ENCODE data around the gene PDGFA.
A peak's percentile ranks its signal among the peaks of the same experiment; 100 is the strongest.

Gene PDGFA

GRCh38 chr7:534075-534474 is 14.4 kb upstream of the PDGFA start:
- no peak for DNase-seq

- no peak for DNase-seq
Observed at GRCh38 chr7:533266-533665, 13.6 kb upstream of the PDGFA start.

- no peak for DNase-seq
Observed at GRCh38 chr7:532379-533143, 12.9 kb upstream of the PDGFA start.

GRCh38 chr7:531777-532176 is 12.1 kb upstream of the PDGFA start:
- no peak for DNase-seq

GRCh38 chr7:528451-528850 is 8.8 kb upstream of the PDGFA start:
- DNase-seq: no peak

GRCh38 chr7:527723-528122 is 8.1 kb upstream of the PDGFA start:
- no peak for DNase-seq

GRCh38 chr7:526460-527034 is 6.9 kb upstream of the PDGFA start:
- DNase-seq: no peak

GRCh38 chr7:525740-526139 is 6.1 kb upstream of the PDGFA start:
- DNase-seq: no peak

GRCh38 chr7:524800-525199 is 5.2 kb upstream of the PDGFA start:
- DNase-seq: no peak

- DNase-seq: no peak
Observed at GRCh38 chr7:523347-524336, 4.0 kb upstream of the PDGFA start.

- DNase-seq: no peak
Observed at GRCh38 chr7:522951-523314, 3.3 kb upstream of the PDGFA start.

- peak; percentile 21 for DNase-seq
Observed at GRCh38 chr7:522071-522950, 2.7 kb upstream of the PDGFA start.

- peak; percentile 26 for DNase-seq
Observed at GRCh38 chr7:521221-522070, 1.8 kb upstream of the PDGFA start.

GRCh38 chr7:520503-521161 is 986 bp upstream of the PDGFA start:
- no peak for DNase-seq

GRCh38 chr7:518630-519483 is 789 bp downstream of the PDGFA start:
- peak; percentile 53 for DNase-seq

GRCh38 chr7:517774-518629 is 1.6 kb downstream of the PDGFA start:
- peak; percentile 13 for DNase-seq

- no peak for DNase-seq
Observed at GRCh38 chr7:516606-517456, 2.8 kb downstream of the PDGFA start.

- DNase-seq: no peak
Observed at GRCh38 chr7:516216-516605, 3.4 kb downstream of the PDGFA start.

Measured in activated CD4-positive, alpha-beta T cell treated with anti-CD3 and anti-CD28 coated beads, Interleukin-10, Interleukin-2, amounts not matched to agents 100 ng/mL and 50 ng/mL, durations not matched to agents 16 hours and 8 hours (primary cell).